ENCODE results near the gene AFF2. TPM values are rescaled to one million over a fixed set of nuclear protein-coding genes. Genes with fewer than 3 reads are reported as not detected.

Gene AFF2
- total RNA-seq, 6 donors from 2014 or later: 6.1 to 17.4 (median 9.7) TPM

GRCh38 chrX:148923631-148924030 is 423.2 kb downstream of the AFF2 start:
- Histone ChIP-seq H3K4me1 (no peaks in the 10 kb centered on the region), H3K4me3 (no peak overlapping the region), H3K36me3 (no peaks in the 10 kb centered on the region), H3K9me3 (no peaks in the 10 kb centered on the region), H3K27ac (no peak overlapping the region), H3K27me3 (no peaks in the 10 kb centered on the region)
- TF ChIP-seq EP300 (IDR thresholded peaks at IDR 0.05) (no peak), POLR2AphosphoS5 (IDR thresholded peaks at IDR 0.05) (no peak), POLR2A (IDR thresholded peaks at IDR 0.05) (no peak), CTCF (IDR thresholded peaks at IDR 0.05) (no peak)
- 55 to 63% methylated on average over 2 of the region's 2 CpGs for WGBS, 2 donors
- DNase-seq: no peak
- no peak for ATAC-seq (ENCODE audit: low FRiP score in 2 of 2)

GRCh38 chrX:148926371-148926770 is 426.0 kb downstream of the AFF2 start:
- Histone ChIP-seq H3K27ac (no peak overlapping the region), H3K27me3 (no peaks in the 10 kb centered on the region), H3K4me3 (no peak overlapping the region), H3K36me3 (no peaks in the 10 kb centered on the region), H3K4me1 (no peaks in the 10 kb centered on the region), H3K9me3 (no peaks in the 10 kb centered on the region)
- WGBS, 2 donors: 82 to 87% methylated on average over 3 to 4 of the region's 4 CpGs
- no peak for DNase-seq
- no peak for ATAC-seq (ENCODE audit: low FRiP score in 2 of 2)
- no peak for TF ChIP-seq POLR2A (IDR thresholded peaks at IDR 0.05)
- no peak for TF ChIP-seq POLR2AphosphoS5 (IDR thresholded peaks at IDR 0.05)
- no peak for TF ChIP-seq EP300 (IDR thresholded peaks at IDR 0.05)
- no peak for TF ChIP-seq CTCF (IDR thresholded peaks at IDR 0.05)

GRCh38 chrX:148928811-148929210 is 428.4 kb downstream of the AFF2 start:
- 23% methylated on average over 1 of the region's 1 CpG; no CpG with 5 or more reads in 1 of the 2 donors for WGBS, 2 donors
- Histone ChIP-seq H3K4me3 (no peak overlapping the region), H3K9me3 (no peaks in the 10 kb centered on the region), H3K27ac (no peak overlapping the region), H3K4me1 (no peaks in the 10 kb centered on the region), H3K36me3 (no peaks in the 10 kb centered on the region), H3K27me3 (no peaks in the 10 kb centered on the region)
- DNase-seq: no peak
- no peak for ATAC-seq (ENCODE audit: low FRiP score in 2 of 2)
- no peak for TF ChIP-seq POLR2AphosphoS5 (IDR thresholded peaks at IDR 0.05)
- no peak for TF ChIP-seq POLR2A (IDR thresholded peaks at IDR 0.05)
- no peak for TF ChIP-seq EP300 (IDR thresholded peaks at IDR 0.05)
- TF ChIP-seq CTCF (IDR thresholded peaks at IDR 0.05): no peak

- H3K36me3 ChIP-seq: no peaks in the 10 kb centered on the region
- H3K27ac ChIP-seq: no peak overlapping the region
- H3K4me1 ChIP-seq: no peaks in the 10 kb centered on the region
- no peak overlapping the region for H3K4me3 ChIP-seq
- ATAC-seq (ENCODE audit: low FRiP score in 2 of 2): no peak
- WGBS, 2 donors: 77 to 82% methylated on average over 2 to 3 of the region's 3 CpGs
- no peaks in the 10 kb centered on the region for H3K27me3 ChIP-seq
- no peaks in the 10 kb centered on the region for H3K9me3 ChIP-seq
- no peak for TF ChIP-seq POLR2AphosphoS5 (IDR thresholded peaks at IDR 0.05)
- TF ChIP-seq POLR2A (IDR thresholded peaks at IDR 0.05): no peak
- no peak for TF ChIP-seq EP300 (IDR thresholded peaks at IDR 0.05)
- no peak for TF ChIP-seq CTCF (IDR thresholded peaks at IDR 0.05)
- DNase-seq: no peak
These were observed 429.3 kb downstream of the AFF2 start for GRCh38 chrX:148929686-148930085.

GRCh38 chrX:148930206-148930729 is 429.9 kb downstream of the AFF2 start:
- WGBS, 2 donors: 86% methylated on average over 2 of the region's 2 CpGs; no CpG with 5 or more reads in 1 of the 2 donors
- Histone ChIP-seq H3K36me3 (no peaks in the 10 kb centered on the region), H3K27ac (no peak overlapping the region), H3K4me1 (no peaks in the 10 kb centered on the region), H3K4me3 (no peak overlapping the region), H3K27me3 (no peaks in the 10 kb centered on the region), H3K9me3 (no peaks in the 10 kb centered on the region)
- ATAC-seq (ENCODE audit: low FRiP score in 2 of 2) (no peak), DNase-seq (no peak)
- TF ChIP-seq EP300 (IDR thresholded peaks at IDR 0.05) (no peak), CTCF (IDR thresholded peaks at IDR 0.05) (no peak), POLR2A (IDR thresholded peaks at IDR 0.05) (no peak), POLR2AphosphoS5 (IDR thresholded peaks at IDR 0.05) (no peak)

All from upper lobe of left lung (tissue), 6 donors.